C4-2B (cell line): Measurements from ENCODE around the gene RTBDN.
A peak's percentile ranks its signal among the peaks of the same experiment; 100 is the strongest.

Experiments used
- H3K27ac ChIP-seq: fragments of 450-650 bp; 2 replicates; pipeline ENCODE4 v1.5.1; 2017
- CTCF ChIP-seq: fragments of 450-650 bp; conservative IDR thresholded peaks from 2 replicates; pipeline ENCODE4 v1.5.1; 2017; ENCODE audit warnings: mild to moderate bottlenecking
- ZFX ChIP-seq: fragments of 450-650 bp; IDR thresholded peaks from 2 replicates; pipeline ENCODE4 v1.6.1; 2017

Gene RTBDN

GRCh38 chr19:12838886-12839756 lies 4.7 kb upstream of the RTBDN start:
- H3K27ac ChIP-seq = peak overlapping the region; percentile 10
- no peak for TF ChIP-seq CTCF
- TF ChIP-seq ZFX = no peak

GRCh38 chr19:12838182-12838885 lies 4.0 kb upstream of the RTBDN start, which contains the start of gene MAST1:
Gene MAST1 (plus strand): TSS chr19:12838515. CDS start chr19:12838573, 58 bp downstream.
- peak within 1 kb of the TSS; percentile 10 for H3K27ac ChIP-seq
- TF ChIP-seq ZFX (no peak), CTCF (peak; percentile 97)

GRCh38 chr19:12837225-12837624 lies 2.8 kb upstream of the RTBDN start:
- TF ChIP-seq ZFX (no peak), CTCF (no peak)
- H3K27ac ChIP-seq = no peak overlapping the region

GRCh38 chr19:12836529-12836863 lies 2.1 kb upstream of the RTBDN start:
- H3K27ac ChIP-seq = no peak overlapping the region
- TF ChIP-seq CTCF (no peak), ZFX (no peak)

GRCh38 chr19:12834976-12835757 lies 788 bp upstream of the RTBDN start:
- H3K27ac ChIP-seq = no peak overlapping the region
- no peak for TF ChIP-seq CTCF
- TF ChIP-seq ZFX = no peak

GRCh38 chr19:12833738-12834565 lies 427 bp downstream of the RTBDN start:
- TF ChIP-seq ZFX = no peak
- TF ChIP-seq CTCF = no peak
- H3K27ac ChIP-seq = no peak overlapping the region
